Hindlimb muscle (tissue), 1 donor: ENCODE data around the gene USP44. TPM values are rescaled to one million over a fixed set of nuclear protein-coding genes. Genes with fewer than 3 reads are reported as not detected.

Source experiments
- DNase-seq: peaks from one replicate; pipeline ENCODE4 v3.0.0-alpha.2; 2013
- polyA plus RNA-seq: library from polyadenylated mRNA; unstranded; fragments of 120-200 nt; gene quantifications from one replicate; pipeline ENCODE4 v1.2.1, GENCODE V29; 2013; ENCODE audit not compliant: insufficient read length

Gene USP44
- polyA plus RNA-seq, 1 donor = 1.1 TPM

GRCh38 chr12:95548056-95548538, 3.2 kb downstream of the USP44 start:
- DNase-seq = no peak

- no peak for DNase-seq
Measured at GRCh38 chr12:95547522-95548055, 3.7 kb downstream of the USP44 start.

GRCh38 chr12:95546491-95546813, 4.8 kb downstream of the USP44 start:
- no peak for DNase-seq

GRCh38 chr12:95545731-95546490, 5.4 kb downstream of the USP44 start:
- DNase-seq = no peak

- no peak for DNase-seq
Measured at GRCh38 chr12:95545303-95545702, 6.0 kb downstream of the USP44 start.

- DNase-seq = no peak
Measured at GRCh38 chr12:95544756-95545155, 6.5 kb downstream of the USP44 start.

GRCh38 chr12:95543305-95543704, 8.0 kb downstream of the USP44 start:
- DNase-seq = no peak

- DNase-seq = no peak
Measured at GRCh38 chr12:95541436-95541835, 9.8 kb downstream of the USP44 start.

GRCh38 chr12:95538656-95539055, 12.6 kb downstream of the USP44 start:
- no peak for DNase-seq

- DNase-seq = no peak
Measured at GRCh38 chr12:95538006-95538405, 13.3 kb downstream of the USP44 start.

- DNase-seq = no peak
Measured at GRCh38 chr12:95533985-95534384, 17.3 kb downstream of the USP44 start.

GRCh38 chr12:95532851-95533250, 18.4 kb downstream of the USP44 start:
- DNase-seq = no peak

- no peak for DNase-seq
Measured at GRCh38 chr12:95529693-95530225, 21.5 kb downstream of the USP44 start.

- no peak for DNase-seq
Measured at GRCh38 chr12:95528431-95528830, 22.8 kb downstream of the USP44 start.

- DNase-seq = no peak
Measured at GRCh38 chr12:95522692-95523091, 28.6 kb downstream of the USP44 start.

GRCh38 chr12:95520816-95521215, 30.5 kb downstream of the USP44 start:
- DNase-seq = no peak

GRCh38 chr12:95518944-95519343, 32.3 kb downstream of the USP44 start:
- no peak for DNase-seq

- no peak for DNase-seq
Measured at GRCh38 chr12:95517246-95517645, 34.0 kb downstream of the USP44 start.

- no peak for DNase-seq
Measured at GRCh38 chr12:95516757-95517156, 34.5 kb downstream of the USP44 start.

- DNase-seq = no peak
Measured at GRCh38 chr12:95515197-95515596, 36.1 kb downstream of the USP44 start.

GRCh38 chr12:95513599-95513998, 37.7 kb downstream of the USP44 start:
- DNase-seq = no peak

- no peak for DNase-seq
Measured at GRCh38 chr12:95511977-95512376, 39.3 kb downstream of the USP44 start.

GRCh38 chr12:95509300-95509699, 42.0 kb downstream of the USP44 start:
- DNase-seq = no peak
